Airway epithelial cell (primary cell): Measurements from ENCODE around the gene RAB22A. TPM values are rescaled to one million over a fixed set of nuclear protein-coding genes. Genes with fewer than 3 reads are reported as not detected.

Experiments used
- total RNA-seq: library from RNA; depleted of rRNA; stranded (reverse); fragments of >200 nt; gene quantifications from 2 replicates; pipeline ENCODE4 v1.2.3, GENCODE V29; 2015

Gene RAB22A, protein sequence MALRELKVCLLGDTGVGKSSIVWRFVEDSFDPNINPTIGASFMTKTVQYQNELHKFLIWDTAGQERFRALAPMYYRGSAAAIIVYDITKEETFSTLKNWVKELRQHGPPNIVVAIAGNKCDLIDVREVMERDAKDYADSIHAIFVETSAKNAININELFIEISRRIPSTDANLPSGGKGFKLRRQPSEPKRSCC
- 17.1 and 17.3 TPM in 2 replicates for total RNA-seq

DNA sequence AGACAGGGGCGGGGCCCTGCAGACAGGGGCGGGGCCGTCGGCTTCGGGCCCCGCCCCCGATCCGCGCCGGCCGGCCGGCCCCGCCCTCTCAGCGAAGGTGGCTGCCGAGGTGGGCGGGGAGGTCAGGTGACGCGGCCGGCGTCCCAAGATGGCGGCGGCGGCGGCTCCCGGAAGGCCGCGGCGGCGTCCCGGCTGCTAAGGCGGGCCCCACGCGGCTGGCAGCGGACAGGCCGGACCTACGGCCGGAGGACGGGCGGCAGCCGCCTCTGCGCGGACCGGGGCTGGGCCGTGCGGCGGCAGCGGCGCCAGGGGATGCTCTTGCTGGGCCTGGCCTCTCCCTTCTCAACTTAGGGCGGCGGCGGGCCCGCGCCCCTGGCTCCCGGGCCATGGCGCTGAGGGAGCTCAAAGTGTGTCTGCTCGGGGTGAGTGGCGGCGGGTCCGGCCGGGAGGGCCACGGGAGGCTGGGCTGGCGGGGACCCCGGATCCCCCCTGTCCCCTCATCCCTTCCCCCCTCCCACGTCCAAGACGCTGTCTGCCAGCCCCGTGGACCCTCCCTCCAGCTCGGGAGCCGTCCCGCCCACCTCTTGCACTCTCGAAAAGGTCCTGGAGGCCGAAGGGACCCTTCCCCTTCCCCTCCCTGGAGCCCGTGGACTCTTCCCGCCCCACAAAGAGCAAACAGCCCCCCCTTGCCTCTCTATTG lies at the start of gene RAB22A:
Gene RAB22A, plus strand, starts transcription at position 125 of the 700 bp plus-strand sequence. Its CDS starts 262 bp downstream, at position 387.

DNA sequence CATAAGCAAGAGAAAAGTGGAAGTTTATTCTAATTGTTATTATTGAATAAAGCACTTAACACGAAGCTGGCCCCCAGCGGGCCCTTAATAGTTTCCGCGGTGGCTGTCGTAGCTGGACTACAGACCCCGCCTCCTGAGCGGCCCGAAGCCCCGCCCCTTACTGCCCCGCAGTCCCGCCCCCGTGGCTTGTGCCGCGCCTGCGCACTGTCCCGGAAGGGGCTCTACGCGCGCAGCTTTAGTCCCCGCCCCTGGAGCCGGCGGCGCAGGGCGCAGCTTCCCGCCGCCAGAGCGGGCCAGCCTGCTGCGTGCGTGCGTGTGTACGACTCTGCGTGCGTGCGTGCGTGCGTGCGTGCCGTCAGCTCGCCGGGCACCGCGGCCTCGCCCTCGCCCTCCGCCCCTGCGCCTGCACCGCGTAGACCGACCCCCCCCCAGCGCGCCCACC lies 79.4 kb downstream of the RAB22A start, which contains the start of gene VAPB:
Gene VAPB, plus strand, starts transcription at position 348 of the 442 bp plus-strand sequence. CDS start 231 bp downstream, outside the sequence.

Other genes starting within 250 kb of the RAB22A start
- gene ANKRD60, start 81.1 kb upstream of the RAB22A start, total RNA-seq = not detected in 2 replicates
- 8.7 and 19.3 TPM in 2 replicates for gene VAPB, start 79.5 kb downstream of the RAB22A start, total RNA-seq
- 1.5 and 1.6 TPM in 2 replicates for gene APCDD1L, start 205.7 kb downstream of the RAB22A start, total RNA-seq